Measurements from ENCODE around the gene AUTS2.

AUTS2 gene

GRCh38 chr7:70098133-70098561, 499.9 kb downstream of the AUTS2 start:
- peak; percentile 46 for DNase-seq

GRCh38 chr7:70098905-70099672, 500.8 kb downstream of the AUTS2 start:
- DNase-seq: no peak

- no peak for DNase-seq
These were observed 506.0 kb downstream of the AUTS2 start for GRCh38 chr7:70104243-70104642.

- DNase-seq: no peak
These were observed 514.8 kb downstream of the AUTS2 start for GRCh38 chr7:70113078-70113477.

- no peak for DNase-seq
These were observed 515.3 kb downstream of the AUTS2 start for GRCh38 chr7:70113536-70113935.

GRCh38 chr7:70114806-70115205, 516.5 kb downstream of the AUTS2 start:
- DNase-seq: no peak

- no peak for DNase-seq
These were observed 518.0 kb downstream of the AUTS2 start for GRCh38 chr7:70116244-70116643.

GRCh38 chr7:70116867-70117266, 518.6 kb downstream of the AUTS2 start:
- no peak for DNase-seq

- DNase-seq: no peak
These were observed 522.6 kb downstream of the AUTS2 start for GRCh38 chr7:70120851-70121250.

- DNase-seq: peak; percentile 21
These were observed 533.5 kb downstream of the AUTS2 start for GRCh38 chr7:70131817-70132216.

- no peak for DNase-seq
These were observed 534.1 kb downstream of the AUTS2 start for GRCh38 chr7:70132226-70132851.

GRCh38 chr7:70132852-70133690, 534.8 kb downstream of the AUTS2 start:
- DNase-seq: no peak

- no peak for DNase-seq
These were observed 535.9 kb downstream of the AUTS2 start for GRCh38 chr7:70134029-70134770.

GRCh38 chr7:70135656-70136055, 537.4 kb downstream of the AUTS2 start:
- DNase-seq: no peak

GRCh38 chr7:70137126-70137525, 538.9 kb downstream of the AUTS2 start:
- no peak for DNase-seq

- DNase-seq: no peak
These were observed 544.1 kb downstream of the AUTS2 start for GRCh38 chr7:70142247-70142932.

- peak; percentile 82 for DNase-seq
These were observed 545.1 kb downstream of the AUTS2 start for GRCh38 chr7:70143075-70144044.

- no peak for DNase-seq
These were observed 550.7 kb downstream of the AUTS2 start for GRCh38 chr7:70148997-70149396.

GRCh38 chr7:70152313-70152712, 554.0 kb downstream of the AUTS2 start:
- DNase-seq: no peak

GRCh38 chr7:70153933-70154332, 555.7 kb downstream of the AUTS2 start:
- DNase-seq: no peak

Measured in NCI-H1092 treated with DMSO at 0.1 percent for 48 hours (cell line).